GM10248 (cell line): ENCODE data around the gene ACSS1.

Experiments
- CTCF ChIA-PET: fragments of 300-600 bp; sonication (Branson Sonifier 250); formaldehyde crosslinking; extraction: SDS; loops from one replicate; lab custom pipeline; 2021; ENCODE audit warnings: antibody characterized with exemption; lab: Yijun Ruan, JAX
- POLR2A ChIA-PET: fragments of 350-650 bp; sonication (Branson Sonifier 250); formaldehyde crosslinking; extraction: SDS; loops from one replicate; lab custom pipeline; 2020; ENCODE audit warnings: antibody characterized with exemption; lab: Yijun Ruan, JAX
- DNase-seq: peaks from one replicate; pipeline ENCODE4 v3.0.0; 2012; ENCODE audit errors: extremely low spot score
- CTCF ChIP-seq: IDR thresholded peaks from 2 replicates; pipeline ENCODE4 v1.5.1; 2012; ENCODE audit warnings: mild to moderate bottlenecking, low read depth; ENCODE audit errors: extremely low read depth, missing control alignments, control extremely low read depth

Gene ACSS1

GRCh38 chr20:25078662-25079061 is 20.7 kb upstream of the ACSS1 start:
- no peak for TF ChIP-seq CTCF
- CTCF ChIA-PET = interaction anchor here (1.1 to 3.3 kb wide), 4 partner anchors 12 to 82 kb away, joined by 3 to 9 read pairs (median 4); no protein-coding TSS in a partner anchor
- DNase-seq = no peak
- POLR2A ChIA-PET = no interaction called here

- DNase-seq = no peak
- TF ChIP-seq CTCF = no peak
- ChIA-PET CTCF (interaction anchor here (1.1 to 3.3 kb wide), 4 partner anchors 12 to 74 kb away, joined by 3 to 9 read pairs (median 4); no protein-coding TSS in a partner anchor), POLR2A (no interaction called here)
These were observed 19.8 kb upstream of the ACSS1 start for GRCh38 chr20:25077610-25078169.

- no peak for DNase-seq
- POLR2A ChIA-PET = no interaction called here
- CTCF ChIA-PET = interaction anchor here (1.2 to 3.3 kb wide), 3 partner anchors 12 to 74 kb away, joined by 3 to 9 read pairs (median 3); no protein-coding TSS in a partner anchor
- TF ChIP-seq CTCF = peak; percentile 24
These were observed 19.0 kb upstream of the ACSS1 start for GRCh38 chr20:25076731-25077609.

GRCh38 chr20:25076201-25076600 is 18.3 kb upstream of the ACSS1 start:
- no peak for TF ChIP-seq CTCF
- POLR2A ChIA-PET = no interaction called here
- CTCF ChIA-PET = interaction anchor here (3.3 kb wide), 1 partner anchor 11 kb away, joined by 9 read pairs; no protein-coding TSS in a partner anchor
- no peak for DNase-seq

- ChIA-PET POLR2A (no interaction called here), CTCF (interaction anchor here (0.9 to 2.4 kb wide), 2 partner anchors 8 to 78 kb away, joined by 3 to 6 read pairs; no protein-coding TSS in a partner anchor)
- TF ChIP-seq CTCF = no peak
- DNase-seq = no peak
These were observed 15.6 kb upstream of the ACSS1 start for GRCh38 chr20:25073544-25073943.

- no peak for DNase-seq
- POLR2A ChIA-PET = no interaction called here
- no peak for TF ChIP-seq CTCF
- CTCF ChIA-PET = interaction anchor here (0.8 kb wide), 1 partner anchor 9 kb away, joined by 3 read pairs; no protein-coding TSS in a partner anchor
These were observed 14.4 kb upstream of the ACSS1 start for GRCh38 chr20:25072226-25072811.
